Hematopoietic multipotent progenitor cell treated with erythropoietin and hydrocortisone succinate and interleukin-3 and kit ligand, for 17 days (in vitro differentiated cells): ENCODE data around the gene TBC1D7.

Experiments used
- DNase-seq: peaks from one replicate; pipeline ENCODE4 v3.0.0-alpha.2; 2015; ENCODE audit warnings: low spot score

Gene TBC1D7

GRCh38 chr6:13328076-13328874 is at the start of gene TBC1D7:
Gene TBC1D7, minus strand, starts transcription at chr6:13328537. Its CDS starts 1,639 bp downstream, at chr6:13326898.
- peak; percentile 94 for DNase-seq

DNA sequence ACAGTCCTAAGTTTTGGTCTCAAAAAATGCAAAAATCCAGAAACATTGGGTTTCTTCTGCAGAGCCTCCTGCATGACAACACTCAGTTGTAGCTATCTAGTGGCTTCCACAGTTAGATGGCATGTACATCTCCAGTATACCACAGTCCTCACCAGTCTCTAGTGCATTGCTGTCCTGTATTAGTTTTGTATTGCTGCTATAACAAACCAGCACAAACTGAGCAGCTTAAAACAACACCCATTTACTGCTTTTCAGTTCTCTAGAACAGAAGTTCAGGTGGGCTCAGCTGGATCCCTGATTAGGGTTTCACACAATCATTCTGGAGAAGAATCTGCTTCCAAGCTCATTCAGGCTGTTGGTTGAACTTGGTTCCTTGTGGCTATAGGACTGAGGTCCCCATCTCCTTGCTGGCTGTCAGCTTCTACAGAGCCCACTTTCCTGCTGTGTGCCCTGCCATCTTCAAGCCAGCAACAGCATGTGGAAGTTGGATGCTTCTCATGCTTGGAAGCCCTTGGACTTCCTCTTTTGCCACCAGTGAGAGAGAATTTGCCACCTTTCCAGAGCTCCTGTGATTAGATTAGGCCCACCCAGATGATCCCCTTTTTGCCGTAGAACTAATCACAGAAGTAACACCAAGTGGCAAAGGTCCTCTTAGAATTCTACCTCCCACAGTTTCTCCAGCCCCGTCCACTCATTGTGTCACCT is 48.9 kb upstream of the TBC1D7 start:
- DNase-seq, result no peak

DNA sequence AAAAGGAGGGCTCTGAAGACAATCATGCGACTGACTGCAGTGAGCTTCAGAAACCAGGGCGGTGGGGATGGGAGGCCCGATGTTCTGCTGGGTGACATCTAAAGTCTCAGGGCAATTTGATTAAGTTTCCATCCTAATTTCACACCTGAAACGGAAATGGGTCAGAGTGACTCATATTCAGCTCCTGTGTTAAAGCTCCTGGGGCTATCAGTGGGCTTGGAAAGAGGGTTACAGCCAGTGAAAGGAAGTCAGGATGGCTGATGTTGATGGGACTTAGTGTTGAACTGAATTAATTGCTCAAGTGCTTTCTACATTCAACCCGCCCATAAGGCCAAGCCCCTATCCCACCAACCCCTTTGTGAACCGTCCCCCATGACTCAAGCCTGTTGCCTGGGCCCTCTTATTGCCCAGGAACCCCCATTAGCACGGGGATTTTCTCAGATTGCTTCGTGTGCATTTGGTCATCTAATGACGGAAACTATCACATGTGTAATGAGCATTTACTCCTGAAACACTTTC is 47.1 kb upstream of the TBC1D7 start:
- DNase-seq, result no peak

GRCh38 chr6:13373919-13374318 is 45.6 kb upstream of the TBC1D7 start:
- no peak for DNase-seq

GRCh38 chr6:13373488-13373886 is 45.1 kb upstream of the TBC1D7 start:
- DNase-seq, result no peak

DNA sequence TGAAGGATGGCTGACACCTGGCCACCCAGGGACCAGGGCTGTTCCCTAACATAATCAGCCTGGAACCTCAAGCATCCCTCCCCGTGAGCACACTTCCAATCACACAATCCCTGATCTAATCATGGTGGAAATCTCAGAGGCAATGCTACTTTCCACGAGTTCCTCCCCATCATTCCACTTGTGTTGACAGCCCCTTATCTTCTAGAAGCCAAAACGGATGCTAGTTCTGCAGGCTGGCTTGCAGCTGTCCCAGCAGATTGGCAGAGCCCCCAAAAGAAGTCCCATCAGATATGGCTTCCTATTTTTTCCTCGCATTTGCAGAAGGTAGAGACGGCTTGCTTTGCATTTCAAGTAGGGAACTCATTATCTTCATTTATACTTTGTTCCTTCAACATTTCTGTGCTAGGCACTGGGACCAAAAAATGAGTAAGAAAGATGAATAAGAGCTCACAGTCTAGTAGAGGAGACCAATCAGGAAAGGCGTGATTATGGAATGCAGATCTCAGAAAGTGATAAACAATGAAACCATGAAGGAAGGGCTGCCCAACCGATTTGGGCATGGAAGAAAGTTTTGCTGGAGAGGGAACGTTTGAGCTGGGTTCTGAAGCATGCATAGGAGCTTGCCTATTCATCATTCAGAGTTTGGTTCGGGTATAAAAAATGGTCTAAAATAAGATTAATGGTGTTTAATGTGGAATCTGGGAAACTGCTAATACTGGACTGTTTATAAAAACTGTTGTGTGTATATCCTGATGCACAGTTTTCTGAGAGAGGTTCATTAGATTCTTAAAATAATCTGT is 44.6 kb upstream of the TBC1D7 start:
- DNase-seq, result no peak

DNA sequence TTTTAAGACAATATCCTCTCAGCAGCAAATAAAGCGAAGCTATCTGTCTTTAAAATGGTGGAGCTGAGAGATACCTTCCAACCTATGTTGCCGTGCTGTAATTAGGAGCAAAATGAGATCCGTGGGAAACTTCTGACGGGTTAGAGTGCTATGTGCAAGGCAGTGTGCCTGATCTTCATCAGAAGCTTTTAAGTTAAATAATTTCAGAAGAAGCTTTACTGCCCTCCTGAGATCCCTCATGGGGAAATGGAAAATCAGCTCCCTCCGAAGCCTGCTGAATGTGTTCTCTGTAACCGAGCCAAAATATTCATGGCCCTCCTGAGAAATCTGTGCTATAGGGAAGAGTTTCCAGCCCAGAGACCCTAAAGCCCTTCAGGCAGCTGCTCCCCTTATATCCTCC is 43.7 kb upstream of the TBC1D7 start:
- no peak for DNase-seq

DNA sequence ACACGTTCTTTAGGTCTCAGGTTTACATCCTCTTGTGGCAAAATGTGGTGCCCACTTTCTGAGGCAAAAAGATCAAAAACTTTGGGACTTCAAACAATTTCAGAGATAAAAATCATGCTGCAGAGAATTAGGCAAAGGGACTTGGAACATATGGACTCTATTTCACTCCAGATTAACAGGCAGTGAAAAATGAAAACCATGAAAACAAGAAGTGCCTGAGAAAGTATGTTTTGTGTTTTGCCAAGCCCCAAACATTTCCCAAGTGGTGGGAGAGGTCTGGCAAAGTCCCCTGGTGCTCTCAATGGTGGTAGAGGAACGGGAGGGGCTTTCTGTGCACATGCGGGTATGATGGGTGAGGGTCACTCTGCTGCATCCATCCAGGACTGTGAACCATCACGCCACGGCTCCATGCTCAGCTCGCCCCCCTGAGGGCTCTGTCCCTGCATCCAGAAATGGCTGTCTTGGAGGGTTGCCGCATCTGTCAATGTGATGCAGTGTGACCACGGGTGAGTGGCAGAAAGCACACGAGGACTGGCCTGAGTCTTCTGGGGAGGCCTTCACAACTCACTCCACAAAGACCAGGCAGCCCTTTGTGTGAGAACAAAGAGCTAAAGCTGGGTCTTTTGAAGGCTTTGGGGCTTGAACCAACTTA is 43.2 kb upstream of the TBC1D7 start:
- no peak for DNase-seq

- no peak for DNase-seq
Observed at GRCh38 chr6:13370623-13371022, 42.3 kb upstream of the TBC1D7 start.

GRCh38 chr6:13369591-13369990 is 41.3 kb upstream of the TBC1D7 start:
- no peak for DNase-seq

DNA sequence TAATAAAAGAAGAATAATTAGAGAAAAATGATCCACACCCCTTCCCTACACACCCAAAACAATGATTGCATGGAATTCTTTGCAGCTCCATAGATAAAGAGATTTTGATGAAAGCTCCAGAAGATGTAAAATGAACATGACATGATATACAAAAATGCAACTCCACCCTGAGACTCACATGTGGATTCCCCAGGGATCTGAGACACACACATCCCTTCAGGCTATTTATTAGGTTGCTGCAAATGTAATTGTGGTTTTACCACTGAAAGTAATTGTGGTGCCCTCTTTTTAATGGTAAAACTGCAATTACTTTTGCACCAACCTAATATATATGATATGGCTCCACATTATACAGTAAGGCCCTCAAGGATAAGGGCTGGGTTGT is 40.4 kb upstream of the TBC1D7 start:
- no peak for DNase-seq

DNA sequence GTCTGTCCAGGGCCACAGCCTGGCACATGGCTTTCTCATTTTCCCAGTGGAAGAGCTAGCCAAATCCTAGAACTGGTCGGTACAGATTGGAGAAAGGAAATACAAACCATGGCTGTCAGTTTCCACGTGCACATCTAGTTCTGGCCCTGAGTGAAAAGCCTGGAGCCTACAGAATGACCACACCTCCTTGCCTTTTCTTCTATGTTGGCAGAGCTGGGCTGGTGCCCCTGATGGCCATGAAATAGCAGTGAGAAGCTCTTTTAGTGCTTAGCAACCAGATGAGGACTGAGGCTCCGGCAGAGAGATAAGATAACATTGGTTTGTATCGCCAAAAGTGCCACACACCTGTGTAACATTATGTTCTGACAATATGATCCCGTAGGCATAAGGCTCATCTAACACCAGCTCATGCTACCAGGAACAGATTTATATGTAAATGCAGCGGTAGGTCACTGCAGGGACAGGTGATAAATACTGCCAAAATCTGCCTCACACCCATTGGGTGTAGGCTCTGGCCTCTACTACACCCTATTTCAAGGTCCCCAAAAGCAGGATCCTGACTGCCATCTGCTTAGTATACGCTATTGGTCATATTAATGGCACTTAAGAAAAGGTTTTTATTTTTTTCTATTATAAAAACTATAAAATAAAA is 39.9 kb upstream of the TBC1D7 start:
- no peak for DNase-seq

DNA sequence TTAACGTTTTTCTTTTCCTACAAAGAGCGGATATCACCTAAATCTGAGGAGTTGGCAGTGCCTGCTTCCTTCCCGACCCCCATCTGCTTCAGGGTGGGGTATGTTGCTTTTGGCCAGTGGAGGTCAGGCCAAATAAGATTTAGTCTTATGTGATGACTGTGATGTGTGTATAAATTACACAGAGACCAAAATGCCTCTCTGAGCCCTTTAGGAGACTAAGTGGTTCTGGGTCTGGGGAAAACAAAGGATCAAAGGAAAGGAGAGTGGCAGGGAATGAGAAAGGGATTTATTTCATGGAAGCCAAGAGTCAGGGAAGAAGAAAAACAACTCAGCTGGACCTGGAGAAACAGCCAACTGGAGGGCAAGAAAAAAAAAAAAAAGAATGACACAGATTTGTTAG is 39.1 kb upstream of the TBC1D7 start:
- no peak for DNase-seq

DNA sequence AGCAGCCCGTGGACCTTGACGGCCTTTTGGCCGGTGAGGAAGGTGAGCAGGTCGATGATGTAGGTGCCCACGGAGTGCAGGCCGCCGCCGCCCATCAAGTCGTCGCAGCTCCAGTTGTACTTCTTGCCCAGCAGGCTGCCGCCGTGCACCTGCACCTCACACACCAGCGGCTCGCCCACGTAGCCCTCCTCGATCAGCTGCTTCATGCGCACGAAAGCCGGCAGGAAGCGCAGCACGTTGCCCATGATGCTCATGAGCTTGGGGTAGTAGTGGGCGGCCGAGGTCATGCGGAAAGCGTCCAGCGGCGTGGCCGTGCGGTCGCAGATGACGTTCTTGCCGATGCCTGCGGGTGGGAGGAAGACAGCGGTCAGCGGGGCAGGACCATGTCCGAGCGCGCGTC is 37.0 kb upstream of the TBC1D7 start:
- no peak for DNase-seq

- DNase-seq, result no peak
Observed at GRCh38 chr6:13364842-13365241, 36.5 kb upstream of the TBC1D7 start.

- no peak for DNase-seq
Observed at GRCh38 chr6:13362412-13362811, 34.1 kb upstream of the TBC1D7 start.

- DNase-seq, result no peak
Observed at GRCh38 chr6:13360671-13361540, 32.6 kb upstream of the TBC1D7 start.

GRCh38 chr6:13359287-13359686 is 30.9 kb upstream of the TBC1D7 start:
- no peak for DNase-seq

GRCh38 chr6:13358511-13358910 is 30.2 kb upstream of the TBC1D7 start:
- DNase-seq, result no peak

DNA sequence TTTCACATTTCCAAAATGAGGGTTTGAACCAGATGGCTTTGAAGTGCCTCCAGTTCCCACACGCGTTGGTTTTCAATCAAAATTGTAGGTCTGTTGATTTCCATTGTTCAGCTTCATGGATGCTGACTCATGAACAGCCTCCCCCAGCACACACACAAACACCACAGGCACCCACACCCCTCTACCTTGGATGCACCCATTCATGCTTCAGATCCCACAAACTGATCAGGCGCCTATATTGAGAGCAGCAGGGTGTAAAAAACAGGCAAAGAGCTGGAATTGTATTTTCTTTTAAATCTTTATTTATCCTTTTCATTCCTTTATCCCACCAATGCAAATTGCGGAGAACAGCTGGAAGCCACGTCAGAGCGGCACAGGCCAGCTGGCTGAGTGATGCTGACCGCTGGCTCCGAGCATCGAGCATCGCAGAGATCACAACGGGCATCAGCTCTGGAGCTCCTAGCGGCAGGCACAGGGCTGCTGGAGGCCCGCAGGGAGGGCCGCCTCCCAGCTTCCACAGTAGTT is 29.3 kb upstream of the TBC1D7 start:
- no peak for DNase-seq
